Inflammatory macrophage treated with lipopolysaccharide for 1 hour (primary cell): Measurements from ENCODE around the gene CRLF2.
"Not testable (repeated sequence)": the region's sequence is repeated elsewhere in the genome, so short reads cannot be mapped to it uniquely, and the experiment has no call there.

ENCODE experiments used
- DNase-seq, 2 donors: peaks; one replicate each; pipeline ENCODE4 v3.0.0-alpha.2; 2020 to 2022

The CRLF2 gene

GRCh38 chrX:1210844-1211243 is 1.6 kb downstream of the CRLF2 start:
- no peak for DNase-seq

- DNase-seq: no peak
These were observed 4.9 kb downstream of the CRLF2 start for GRCh38 chrX:1207496-1208025.

GRCh38 chrX:1205681-1206611 is 6.5 kb downstream of the CRLF2 start:
- DNase-seq: peak; percentile 74 to 83

GRCh38 chrX:1202251-1202650 is 10.2 kb downstream of the CRLF2 start:
- no peak for DNase-seq

GRCh38 chrX:1196436-1196835 is 16.0 kb downstream of the CRLF2 start:
- DNase-seq: no peak

- not testable (repeated sequence) for DNase-seq
These were observed 20.3 kb downstream of the CRLF2 start for GRCh38 chrX:1192196-1192595.

GRCh38 chrX:1190596-1191145 is 21.8 kb downstream of the CRLF2 start:
- DNase-seq: no peak

GRCh38 chrX:1185561-1185960 is 26.9 kb downstream of the CRLF2 start:
- DNase-seq: no peak

- DNase-seq: no peak
These were observed 30.2 kb downstream of the CRLF2 start for GRCh38 chrX:1182211-1182610.

- DNase-seq: not testable (repeated sequence)
These were observed 30.8 kb downstream of the CRLF2 start for GRCh38 chrX:1181661-1182060.

- DNase-seq: no peak
These were observed 31.3 kb downstream of the CRLF2 start for GRCh38 chrX:1181170-1181569.

GRCh38 chrX:1178580-1179057 is 33.8 kb downstream of the CRLF2 start:
- no peak for DNase-seq

- DNase-seq: not testable (repeated sequence)
These were observed 35.7 kb downstream of the CRLF2 start for GRCh38 chrX:1176531-1177320.

- DNase-seq: not testable (repeated sequence)
These were observed 37.6 kb downstream of the CRLF2 start for GRCh38 chrX:1174609-1175545.

- DNase-seq: not testable (repeated sequence)
These were observed 39.0 kb downstream of the CRLF2 start for GRCh38 chrX:1173435-1173834.

- no peak for DNase-seq
These were observed 40.0 kb downstream of the CRLF2 start for GRCh38 chrX:1172496-1172895.

GRCh38 chrX:1171915-1172314 is 40.5 kb downstream of the CRLF2 start:
- DNase-seq: not testable (repeated sequence)

- no peak for DNase-seq
These were observed 42.2 kb downstream of the CRLF2 start for GRCh38 chrX:1170243-1170642.

GRCh38 chrX:1169189-1169588 is 43.3 kb downstream of the CRLF2 start:
- no peak for DNase-seq

GRCh38 chrX:1167918-1168481 is 44.4 kb downstream of the CRLF2 start:
- no peak for DNase-seq

- DNase-seq: no peak
These were observed 45.0 kb downstream of the CRLF2 start for GRCh38 chrX:1167466-1167865.
